Measurements from ENCODE around the gene RBMS3.

GRCh38 chr3:29338377-29338776 is 57.5 kb downstream of the RBMS3 start:
- TF ChIP-seq, protein P1, sequence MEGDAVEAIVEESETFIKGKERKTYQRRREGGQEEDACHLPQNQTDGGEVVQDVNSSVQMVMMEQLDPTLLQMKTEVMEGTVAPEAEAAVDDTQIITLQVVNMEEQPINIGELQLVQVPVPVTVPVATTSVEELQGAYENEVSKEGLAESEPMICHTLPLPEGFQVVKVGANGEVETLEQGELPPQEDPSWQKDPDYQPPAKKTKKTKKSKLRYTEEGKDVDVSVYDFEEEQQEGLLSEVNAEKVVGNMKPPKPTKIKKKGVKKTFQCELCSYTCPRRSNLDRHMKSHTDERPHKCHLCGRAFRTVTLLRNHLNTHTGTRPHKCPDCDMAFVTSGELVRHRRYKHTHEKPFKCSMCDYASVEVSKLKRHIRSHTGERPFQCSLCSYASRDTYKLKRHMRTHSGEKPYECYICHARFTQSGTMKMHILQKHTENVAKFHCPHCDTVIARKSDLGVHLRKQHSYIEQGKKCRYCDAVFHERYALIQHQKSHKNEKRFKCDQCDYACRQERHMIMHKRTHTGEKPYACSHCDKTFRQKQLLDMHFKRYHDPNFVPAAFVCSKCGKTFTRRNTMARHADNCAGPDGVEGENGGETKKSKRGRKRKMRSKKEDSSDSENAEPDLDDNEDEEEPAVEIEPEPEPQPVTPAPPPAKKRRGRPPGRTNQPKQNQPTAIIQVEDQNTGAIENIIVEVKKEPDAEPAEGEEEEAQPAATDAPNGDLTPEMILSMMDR (IDR thresholded peaks at IDR 0.05) = no peak
- TF ChIP-seq NFE2L1 (CRISPR knock-in tag; IDR thresholded peaks at IDR 0.05) (no peak), USF2 (CRISPR knock-in tag; IDR thresholded peaks at IDR 0.05) (no peak)

All from WTC11 (cell line).